KG1 (cell line): Measurements from ENCODE around the gene ZSCAN9.
A peak's percentile ranks its signal among the peaks of the same experiment; 100 is the strongest.

Experiments
- DNase-seq: peaks from one replicate; lab custom pipeline; 2025; lab: John Stamatoyannopoulos, UW

Gene ZSCAN9

GRCh38 chr6:28220257-28221133 is 4.6 kb upstream of the ZSCAN9 start:
- no peak for DNase-seq

- no peak for DNase-seq
Observed at GRCh38 chr6:28224131-28225055, 682 bp upstream of the ZSCAN9 start.

GRCh38 chr6:28226460-28226859 is 1.4 kb downstream of the ZSCAN9 start:
- DNase-seq: no peak

GRCh38 chr6:28232785-28233184 is 7.7 kb downstream of the ZSCAN9 start:
- DNase-seq: no peak

GRCh38 chr6:28235912-28236452 is 10.9 kb downstream of the ZSCAN9 start:
- DNase-seq: no peak

GRCh38 chr6:28239636-28240035 is 14.6 kb downstream of the ZSCAN9 start:
- DNase-seq: no peak

- DNase-seq: no peak
Observed at GRCh38 chr6:28240471-28240870, 15.4 kb downstream of the ZSCAN9 start.

- no peak for DNase-seq
Observed at GRCh38 chr6:28243946-28244345, 18.9 kb downstream of the ZSCAN9 start.

- DNase-seq: no peak
Observed at GRCh38 chr6:28245206-28245941, 20.3 kb downstream of the ZSCAN9 start.

- DNase-seq: no peak
Observed at GRCh38 chr6:28248916-28249315, 23.8 kb downstream of the ZSCAN9 start.

- DNase-seq: no peak
Observed at GRCh38 chr6:28250747-28251146, 25.7 kb downstream of the ZSCAN9 start.

GRCh38 chr6:28251661-28252008 is 26.6 kb downstream of the ZSCAN9 start:
- DNase-seq: no peak

GRCh38 chr6:28252009-28252975 is 27.2 kb downstream of the ZSCAN9 start, which contains the start of gene ZKSCAN4:
Gene ZKSCAN4, minus strand, starts transcription at chr6:28252269. Its CDS starts 289 bp downstream, at chr6:28251980.
- DNase-seq: peak; percentile 76

- no peak for DNase-seq
Observed at GRCh38 chr6:28254121-28254519, 29.0 kb downstream of the ZSCAN9 start.

- no peak for DNase-seq
Observed at GRCh38 chr6:28257042-28257441, 32.0 kb downstream of the ZSCAN9 start.

- DNase-seq: no peak
Observed at GRCh38 chr6:28258877-28259777, 34.1 kb downstream of the ZSCAN9 start, which contains the start of gene NKAPL. Gene NKAPL, plus strand, starts transcription at chr6:28259297. Its CDS starts 75 bp downstream, at chr6:28259372.

GRCh38 chr6:28263922-28264321 is 38.8 kb downstream of the ZSCAN9 start:
- DNase-seq: no peak

GRCh38 chr6:28264834-28265401 is 39.8 kb downstream of the ZSCAN9 start:
- no peak for DNase-seq

GRCh38 chr6:28266563-28266961 is 41.5 kb downstream of the ZSCAN9 start:
- DNase-seq: no peak
